ENCODE results near the gene OSMR. TPM values are rescaled to one million over a fixed set of nuclear protein-coding genes. Genes with fewer than 3 reads are reported as not detected.

The OSMR gene
- total RNA-seq, 1 experiment from 2014 or later: 46.0 TPM

DNA sequence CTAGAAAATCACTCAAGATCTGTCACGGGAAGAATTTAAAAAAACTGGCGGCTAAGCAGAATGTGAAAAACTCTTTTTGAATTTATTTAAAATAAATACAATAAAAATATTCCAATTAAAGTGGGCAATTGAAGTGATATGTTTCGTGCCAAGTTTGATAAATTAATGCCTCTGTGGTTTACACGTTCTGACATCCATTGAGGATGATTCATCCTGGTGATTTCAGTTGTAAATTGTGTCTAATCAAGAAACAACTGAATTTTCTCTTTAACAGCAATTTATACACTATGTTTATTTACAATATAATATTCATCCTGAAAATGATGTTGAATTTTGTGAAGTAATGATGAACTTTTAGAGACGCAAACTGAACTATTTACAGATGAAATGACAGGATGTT, 21.0 kb upstream of the OSMR start:
- BruUV-seq (replicated peaks): no TSS peak
- no peaks in the 10 kb centered on the region; a peak in 2 of 4 replicates for H3K36me3 ChIP-seq (ENCODE audit: control insufficient read depth in 1 of 2, insufficient read depth in 2 of 2, low read length in 2 of 2)
- RAD21 ChIA-PET (ENCODE audit: low non-redundant PET in 1 of 2, low total read pairs in 2 of 2, uncharacterized antibody in 2 of 2, unreplicated experiment in 2 of 2): no interaction called here
- no peak for ATAC-seq
- no peak overlapping the region for H3K27ac ChIP-seq (ENCODE audit: low read depth, low read length)
- peaks cover 0 to 4% of the 10 kb centered on the region in 2 experiments; a peak in 1 of 4 replicates for H3K4me1 ChIP-seq (ENCODE audit: control insufficient read depth in 1 of 2, insufficient read depth in 2 of 2, low read length in 2 of 2)
- POLR2A ChIA-PET: no interaction called here
- H3K9me3 ChIP-seq (ENCODE audit: control insufficient read depth in 1 of 2, insufficient read depth in 1 of 2, low read depth in 1 of 2, low read length in 2 of 2): no peaks in the 10 kb centered on the region
- no peaks in the 10 kb centered on the region for H3K27me3 ChIP-seq (ENCODE audit: insufficient read depth, low read length)
- H3K4me3 ChIP-seq (replicated peaks in 1 of 2; ENCODE audit: low read depth in 1 of 2, low read length in 2 of 2): no peak overlapping the region
- no peak overlapping the region for H3K9ac ChIP-seq (ENCODE audit: low read length)
- no peak for DNase-seq (ENCODE audit: low read depth, low spot score)
- CTCF ChIA-PET: no interaction called here
- H3K79me2 ChIP-seq (ENCODE audit: insufficient read depth, low read length): no peaks in the 10 kb centered on the region
- intact Hi-C loops (cut with micrococcal nuclease): no loop called here
- TF ChIP-seq, protein P1, sequence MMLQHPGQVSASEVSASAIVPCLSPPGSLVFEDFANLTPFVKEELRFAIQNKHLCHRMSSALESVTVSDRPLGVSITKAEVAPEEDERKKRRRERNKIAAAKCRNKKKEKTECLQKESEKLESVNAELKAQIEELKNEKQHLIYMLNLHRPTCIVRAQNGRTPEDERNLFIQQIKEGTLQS (IDR thresholded peaks at IDR 0.05): no peak
- TF ChIP-seq EZH2phosphoT487 (IDR thresholded peaks at IDR 0.05; ENCODE audit: borderline replicate concordance) (no peak), RAD21 (IDR thresholded peaks at IDR 0.05; ENCODE audit: low read depth) (no peak), ZNF274 (IDR thresholded peaks at IDR 0.05; ENCODE audit: low read depth, low read length) (no peak), SRF (IDR thresholded peaks at IDR 0.05; ENCODE audit: low read depth) (no peak), CBX3 (IDR thresholded peaks at IDR 0.05; ENCODE audit: low read depth) (no peak), CEBPB (IDR thresholded peaks at IDR 0.05; ENCODE audit: low read depth) (no peak), SIN3A (IDR thresholded peaks at IDR 0.05; ENCODE audit: low read depth) (no peak), YY1 (IDR thresholded peaks at IDR 0.05; ENCODE audit: extremely low read depth, insufficient replicate concordance, low read depth, low read length) (no peak), POLR2AphosphoS5 (IDR thresholded peaks at IDR 0.05; ENCODE audit: low read depth, low read length) (no peak), TCF7L2 (IDR thresholded peaks at IDR 0.05; ENCODE audit: borderline replicate concordance, extremely low read depth, insufficient read depth, insufficient read length) (no peak)
- TF ChIP-seq, protein P2, sequence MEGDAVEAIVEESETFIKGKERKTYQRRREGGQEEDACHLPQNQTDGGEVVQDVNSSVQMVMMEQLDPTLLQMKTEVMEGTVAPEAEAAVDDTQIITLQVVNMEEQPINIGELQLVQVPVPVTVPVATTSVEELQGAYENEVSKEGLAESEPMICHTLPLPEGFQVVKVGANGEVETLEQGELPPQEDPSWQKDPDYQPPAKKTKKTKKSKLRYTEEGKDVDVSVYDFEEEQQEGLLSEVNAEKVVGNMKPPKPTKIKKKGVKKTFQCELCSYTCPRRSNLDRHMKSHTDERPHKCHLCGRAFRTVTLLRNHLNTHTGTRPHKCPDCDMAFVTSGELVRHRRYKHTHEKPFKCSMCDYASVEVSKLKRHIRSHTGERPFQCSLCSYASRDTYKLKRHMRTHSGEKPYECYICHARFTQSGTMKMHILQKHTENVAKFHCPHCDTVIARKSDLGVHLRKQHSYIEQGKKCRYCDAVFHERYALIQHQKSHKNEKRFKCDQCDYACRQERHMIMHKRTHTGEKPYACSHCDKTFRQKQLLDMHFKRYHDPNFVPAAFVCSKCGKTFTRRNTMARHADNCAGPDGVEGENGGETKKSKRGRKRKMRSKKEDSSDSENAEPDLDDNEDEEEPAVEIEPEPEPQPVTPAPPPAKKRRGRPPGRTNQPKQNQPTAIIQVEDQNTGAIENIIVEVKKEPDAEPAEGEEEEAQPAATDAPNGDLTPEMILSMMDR (IDR thresholded peaks at IDR 0.05 in 2 of 3, conservative IDR thresholded peaks at IDR 0.05 in 1 of 3; ENCODE audit: borderline replicate concordance in 1 of 3, insufficient read depth in 1 of 3, low read depth in 2 of 3, low read length in 2 of 3): no peak
- TF ChIP-seq, protein P3, sequence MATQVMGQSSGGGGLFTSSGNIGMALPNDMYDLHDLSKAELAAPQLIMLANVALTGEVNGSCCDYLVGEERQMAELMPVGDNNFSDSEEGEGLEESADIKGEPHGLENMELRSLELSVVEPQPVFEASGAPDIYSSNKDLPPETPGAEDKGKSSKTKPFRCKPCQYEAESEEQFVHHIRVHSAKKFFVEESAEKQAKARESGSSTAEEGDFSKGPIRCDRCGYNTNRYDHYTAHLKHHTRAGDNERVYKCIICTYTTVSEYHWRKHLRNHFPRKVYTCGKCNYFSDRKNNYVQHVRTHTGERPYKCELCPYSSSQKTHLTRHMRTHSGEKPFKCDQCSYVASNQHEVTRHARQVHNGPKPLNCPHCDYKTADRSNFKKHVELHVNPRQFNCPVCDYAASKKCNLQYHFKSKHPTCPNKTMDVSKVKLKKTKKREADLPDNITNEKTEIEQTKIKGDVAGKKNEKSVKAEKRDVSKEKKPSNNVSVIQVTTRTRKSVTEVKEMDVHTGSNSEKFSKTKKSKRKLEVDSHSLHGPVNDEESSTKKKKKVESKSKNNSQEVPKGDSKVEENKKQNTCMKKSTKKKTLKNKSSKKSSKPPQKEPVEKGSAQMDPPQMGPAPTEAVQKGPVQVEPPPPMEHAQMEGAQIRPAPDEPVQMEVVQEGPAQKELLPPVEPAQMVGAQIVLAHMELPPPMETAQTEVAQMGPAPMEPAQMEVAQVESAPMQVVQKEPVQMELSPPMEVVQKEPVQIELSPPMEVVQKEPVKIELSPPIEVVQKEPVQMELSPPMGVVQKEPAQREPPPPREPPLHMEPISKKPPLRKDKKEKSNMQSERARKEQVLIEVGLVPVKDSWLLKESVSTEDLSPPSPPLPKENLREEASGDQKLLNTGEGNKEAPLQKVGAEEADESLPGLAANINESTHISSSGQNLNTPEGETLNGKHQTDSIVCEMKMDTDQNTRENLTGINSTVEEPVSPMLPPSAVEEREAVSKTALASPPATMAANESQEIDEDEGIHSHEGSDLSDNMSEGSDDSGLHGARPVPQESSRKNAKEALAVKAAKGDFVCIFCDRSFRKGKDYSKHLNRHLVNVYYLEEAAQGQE (IDR thresholded peaks at IDR 0.05; ENCODE audit: low read depth): no peak
- TF ChIP-seq, protein P4, sequence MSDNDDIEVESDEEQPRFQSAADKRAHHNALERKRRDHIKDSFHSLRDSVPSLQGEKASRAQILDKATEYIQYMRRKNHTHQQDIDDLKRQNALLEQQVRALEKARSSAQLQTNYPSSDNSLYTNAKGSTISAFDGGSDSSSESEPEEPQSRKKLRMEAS (IDR thresholded peaks at IDR 0.05): no peak
- no peak overlapping the region for H3K4me2 ChIP-seq (ENCODE audit: low read length)
- H2AFZ ChIP-seq (ENCODE audit: low read depth, low read length, poor library complexity, severe bottlenecking): no peak overlapping the region
- no peaks in the 10 kb centered on the region for H3K9me2 ChIP-seq (ENCODE audit: insufficient read depth)
- peaks cover 2% of the 10 kb centered on the region; the same call in 1 of the 2 replicates for H4K20me1 ChIP-seq (ENCODE audit: insufficient read depth)

Measured in HCT116 (cell line).